BLaER1 (cell line): ENCODE data around the gene RGS9.

ENCODE experiments used
- H3K27ac ChIP-seq: shearing (Covaris generic); formaldehyde crosslinking; 2 replicates; pipeline ENCODE4 v1.8.1; 2022
- H3K27me3 ChIP-seq: shearing (Covaris generic); formaldehyde crosslinking; 2 replicates; pipeline ENCODE4 v1.8.1; 2022
- H3K36me3 ChIP-seq: shearing (Covaris generic); formaldehyde crosslinking; 2 replicates; pipeline ENCODE4 v1.8.1; 2022
- H3K4me1 ChIP-seq: shearing (Covaris generic); formaldehyde crosslinking; 2 replicates; pipeline ENCODE4 v1.8.1; 2022
- H3K4me2 ChIP-seq: shearing (Covaris generic); formaldehyde crosslinking; 2 replicates; pipeline ENCODE4 v1.8.1; 2022
- H3K4me3 ChIP-seq: shearing (Covaris generic); formaldehyde crosslinking; 2 replicates; pipeline ENCODE4 v1.8.1; 2022
- H3K9ac ChIP-seq: shearing (Covaris generic); formaldehyde crosslinking; 2 replicates; pipeline ENCODE4 v1.8.1; 2022
- H3K9me3 ChIP-seq: shearing (Covaris generic); formaldehyde crosslinking; 2 replicates; pipeline ENCODE4 v1.8.1; 2022
- H4K20me1 ChIP-seq: shearing (Covaris generic); formaldehyde crosslinking; 2 replicates; pipeline ENCODE4 v1.8.1; 2022
- Cebpa-rat ChIP-seq: shearing (Covaris generic); IDR thresholded peaks from 2 replicates; pipeline ENCODE4 v1.8.1; 2022

Gene RGS9

DNA sequence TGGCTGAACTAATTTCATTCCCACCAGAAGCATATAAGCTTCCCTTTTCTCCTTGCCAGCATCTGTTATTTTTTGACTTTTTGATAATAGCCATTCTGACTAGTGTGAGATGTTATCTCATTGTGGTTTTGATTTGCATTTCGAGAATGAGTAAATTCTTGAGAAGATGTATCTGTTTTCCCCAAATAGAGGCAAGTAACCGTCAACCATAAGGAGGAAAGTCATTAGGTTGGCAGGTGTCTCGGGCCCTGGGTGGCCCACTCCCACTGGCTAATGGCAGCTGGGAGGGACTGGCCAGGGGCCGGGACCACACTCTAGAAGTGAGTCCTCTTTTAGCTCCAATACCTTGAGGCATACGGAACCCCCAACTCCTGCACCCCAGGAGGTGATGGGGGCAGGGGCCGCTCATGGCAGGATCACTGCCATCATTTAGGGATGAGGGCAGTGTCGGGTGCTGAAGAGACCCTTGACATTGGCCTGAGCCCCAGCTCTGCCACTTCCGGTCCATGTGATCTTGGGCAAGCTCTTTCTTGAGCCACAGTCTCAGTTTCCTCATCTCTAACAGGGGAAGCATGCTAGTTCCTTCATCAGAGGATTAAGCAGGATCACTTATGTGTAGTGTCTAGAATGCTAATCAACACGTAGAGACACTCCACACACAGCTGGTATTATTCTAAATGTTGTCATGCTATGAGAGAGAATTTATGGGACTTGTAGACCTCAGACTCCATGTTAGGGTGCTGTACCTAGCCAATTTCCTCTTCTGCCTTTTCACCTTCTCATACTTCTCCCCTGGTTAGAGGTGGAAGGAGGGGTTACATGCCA lies 44.3 kb downstream of the RGS9 start:
- Histone ChIP-seq H3K4me2 (peak overlapping the region; percentile 73), H3K9me3 (no peaks in the 10 kb centered on the region), H3K4me3 (no peak overlapping the region), H3K36me3 (no peaks in the 10 kb centered on the region), H3K27ac (peak overlapping the region; percentile 81), H4K20me1 (no peaks in the 10 kb centered on the region), H3K27me3 (no peaks in the 10 kb centered on the region), H3K4me1 (peaks cover 84% of the 10 kb centered on the region), H3K9ac (no peak overlapping the region)
- no peak for TF ChIP-seq Cebpa-rat

DNA sequence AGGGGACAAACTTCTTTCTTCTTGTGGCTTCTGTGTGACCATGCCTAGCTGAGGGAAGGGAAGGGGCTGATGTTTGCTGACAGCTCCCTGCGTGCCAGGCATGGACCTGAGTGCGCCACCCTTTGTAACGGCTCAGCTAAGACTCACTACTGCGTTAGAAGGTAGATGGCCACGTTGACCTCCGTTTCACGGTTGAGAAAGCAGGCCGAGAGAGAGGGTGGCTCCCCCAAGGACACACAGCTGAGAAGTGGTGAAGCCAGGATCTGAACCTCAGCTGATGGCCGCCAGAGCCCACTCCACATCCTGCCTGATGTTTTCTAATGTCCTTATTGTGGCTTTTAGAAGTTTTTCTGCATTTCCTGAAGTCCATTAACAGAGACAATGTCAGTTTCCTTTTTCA lies 45.1 kb downstream of the RGS9 start:
- Histone ChIP-seq H3K9ac (peak overlapping the region; percentile 25), H4K20me1 (no peaks in the 10 kb centered on the region), H3K4me2 (peak overlapping the region; percentile 73), H3K27me3 (no peaks in the 10 kb centered on the region), H3K9me3 (no peaks in the 10 kb centered on the region), H3K27ac (peak overlapping the region; percentile 81), H3K36me3 (no peaks in the 10 kb centered on the region), H3K4me3 (0 out of 2 replicates have a peak overlapping the region, but pooled peaks have one; percentile 6), H3K4me1 (peaks cover 84% of the 10 kb centered on the region)
- TF ChIP-seq Cebpa-rat, result no peak

DNA sequence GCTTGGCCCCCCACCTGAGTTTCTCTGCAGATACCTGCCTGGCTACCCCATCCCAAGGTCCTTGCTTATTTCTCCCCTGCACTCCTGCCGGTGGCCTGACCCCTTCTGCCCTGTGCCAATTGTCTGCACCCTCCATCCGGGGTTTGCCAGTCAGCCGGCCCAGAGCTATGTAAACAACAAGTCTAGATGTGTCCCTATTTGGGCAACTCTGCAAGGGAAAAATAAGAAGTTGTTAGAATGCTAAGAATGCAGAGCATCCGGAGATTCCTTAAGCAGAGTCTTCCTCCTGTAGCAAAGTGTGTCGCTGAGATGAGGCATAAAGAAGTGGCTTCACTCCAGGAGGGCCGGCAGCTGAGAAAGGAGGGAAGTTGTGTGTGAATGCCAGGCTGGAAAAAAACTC lies 46.6 kb downstream of the RGS9 start:
- TF ChIP-seq Cebpa-rat, result no peak
- Histone ChIP-seq H3K4me1 (peaks cover 79% of the 10 kb centered on the region), H3K9me3 (no peaks in the 10 kb centered on the region), H3K4me3 (no peak overlapping the region), H3K4me2 (peak overlapping the region; percentile 73), H3K36me3 (no peaks in the 10 kb centered on the region), H3K27ac (peak overlapping the region; percentile 81), H3K9ac (no peak overlapping the region), H4K20me1 (no peaks in the 10 kb centered on the region), H3K27me3 (no peaks in the 10 kb centered on the region)

DNA sequence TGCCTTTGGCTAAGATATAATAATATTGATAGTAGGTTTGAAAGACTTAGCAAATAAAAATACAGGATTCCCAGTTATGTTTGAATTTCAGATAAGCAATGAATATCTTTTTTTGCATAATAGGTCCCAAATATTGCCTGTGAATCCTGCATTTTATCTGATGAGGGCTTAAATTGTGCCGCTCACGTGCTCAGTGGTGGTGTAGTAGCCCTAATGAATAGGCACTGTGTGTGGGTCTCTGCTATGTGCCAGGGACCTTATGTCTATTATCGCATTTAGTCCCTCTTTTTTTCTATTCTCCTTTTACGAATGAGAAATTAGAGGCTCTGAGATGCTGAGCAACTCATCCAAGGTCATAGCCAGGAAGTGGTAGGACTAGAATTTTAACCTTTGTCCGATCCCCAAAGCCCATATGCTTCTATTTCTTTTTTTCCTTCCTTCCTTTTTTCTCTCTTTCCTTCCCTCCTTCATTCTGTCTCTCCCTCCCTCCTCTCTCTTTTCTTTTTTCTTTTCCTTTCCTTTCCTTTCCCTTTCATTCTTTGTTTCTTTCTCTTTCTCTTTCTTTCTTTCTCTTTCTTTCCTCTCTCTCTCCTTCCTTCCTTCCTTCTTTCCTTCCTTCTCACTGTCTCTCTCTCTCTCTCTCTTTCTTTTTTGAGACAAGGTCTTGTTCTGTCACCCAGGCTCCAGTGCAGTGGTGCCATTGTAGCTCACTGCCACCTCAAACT lies 47.2 kb downstream of the RGS9 start:
- Histone ChIP-seq H3K9me3 (no peaks in the 10 kb centered on the region), H3K4me3 (no peak overlapping the region), H4K20me1 (no peaks in the 10 kb centered on the region), H3K36me3 (no peaks in the 10 kb centered on the region), H3K4me1 (peaks cover 72% of the 10 kb centered on the region), H3K4me2 (peak overlapping the region; percentile 43), H3K27ac (no peak overlapping the region), H3K9ac (no peak overlapping the region), H3K27me3 (no peaks in the 10 kb centered on the region)
- no peak for TF ChIP-seq Cebpa-rat

DNA sequence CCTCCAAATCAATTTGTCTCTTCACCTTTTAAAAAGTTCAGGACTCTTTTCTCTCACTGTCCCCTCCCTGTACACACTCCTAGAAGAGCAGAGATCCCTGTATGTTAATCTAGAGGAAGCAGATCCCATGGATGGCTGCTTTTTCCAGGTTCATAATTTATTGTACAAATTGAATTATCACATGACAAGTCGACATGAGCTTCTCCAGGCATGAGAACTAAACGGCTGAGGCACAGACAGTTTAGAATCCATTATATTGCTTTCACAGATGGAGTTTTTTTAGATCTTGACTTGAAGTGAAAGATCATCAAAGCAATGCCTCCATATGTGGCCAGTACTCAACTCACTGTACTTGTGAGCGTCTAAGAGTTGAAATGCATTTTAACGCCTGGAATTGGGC lies 47.9 kb downstream of the RGS9 start:
- Histone ChIP-seq H3K27ac (no peak overlapping the region), H3K4me2 (peak overlapping the region; percentile 43), H3K9me3 (no peaks in the 10 kb centered on the region), H3K9ac (no peak overlapping the region), H4K20me1 (no peaks in the 10 kb centered on the region), H3K4me3 (no peak overlapping the region), H3K4me1 (peaks cover 66% of the 10 kb centered on the region), H3K36me3 (no peaks in the 10 kb centered on the region), H3K27me3 (no peaks in the 10 kb centered on the region)
- no peak for TF ChIP-seq Cebpa-rat

DNA sequence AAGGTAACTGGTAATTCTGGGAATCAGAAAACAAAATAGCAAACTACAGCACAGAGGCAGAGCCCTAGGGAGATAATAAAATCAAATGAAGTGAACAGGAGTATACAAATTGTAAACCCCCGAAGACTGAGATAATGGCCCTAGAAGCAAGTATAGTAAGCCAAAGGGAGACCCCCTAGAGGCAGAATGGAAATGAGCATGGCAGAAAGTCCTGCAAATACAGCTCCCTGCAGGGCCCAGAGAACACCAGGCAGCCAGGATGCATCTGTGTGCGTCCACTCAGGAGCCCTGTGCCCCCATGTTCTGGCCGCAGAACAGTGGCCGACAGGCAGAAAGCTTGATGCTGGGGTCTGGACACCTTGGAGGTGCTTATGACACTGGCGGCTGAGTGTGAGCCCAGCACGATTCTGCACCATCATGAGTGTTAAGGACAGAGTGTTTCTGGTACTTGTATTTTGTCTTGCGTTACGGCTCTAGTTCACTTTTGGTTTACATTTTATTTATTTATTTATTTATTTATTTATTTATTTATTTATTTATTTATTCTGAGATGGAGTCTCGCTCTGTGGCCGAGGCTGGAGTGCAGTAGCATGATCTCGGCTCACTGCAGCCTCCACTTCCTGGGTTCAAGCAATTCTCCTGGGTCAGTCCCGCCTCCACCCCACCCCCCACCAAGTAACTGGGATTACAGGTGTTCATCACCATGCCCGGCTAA lies 48.7 kb downstream of the RGS9 start:
- peaks cover 58% of the 10 kb centered on the region for H3K4me1 ChIP-seq
- TF ChIP-seq Cebpa-rat, result no peak
- no peaks in the 10 kb centered on the region for H3K36me3 ChIP-seq
- no peak overlapping the region for H3K27ac ChIP-seq
- no peaks in the 10 kb centered on the region for H4K20me1 ChIP-seq
- H3K27me3 ChIP-seq, result no peaks in the 10 kb centered on the region
- H3K9ac ChIP-seq, result no peak overlapping the region
- no peak overlapping the region; the same call in 1 of the 2 replicates for H3K4me2 ChIP-seq
- H3K4me3 ChIP-seq, result no peak overlapping the region
- no peaks in the 10 kb centered on the region for H3K9me3 ChIP-seq

DNA sequence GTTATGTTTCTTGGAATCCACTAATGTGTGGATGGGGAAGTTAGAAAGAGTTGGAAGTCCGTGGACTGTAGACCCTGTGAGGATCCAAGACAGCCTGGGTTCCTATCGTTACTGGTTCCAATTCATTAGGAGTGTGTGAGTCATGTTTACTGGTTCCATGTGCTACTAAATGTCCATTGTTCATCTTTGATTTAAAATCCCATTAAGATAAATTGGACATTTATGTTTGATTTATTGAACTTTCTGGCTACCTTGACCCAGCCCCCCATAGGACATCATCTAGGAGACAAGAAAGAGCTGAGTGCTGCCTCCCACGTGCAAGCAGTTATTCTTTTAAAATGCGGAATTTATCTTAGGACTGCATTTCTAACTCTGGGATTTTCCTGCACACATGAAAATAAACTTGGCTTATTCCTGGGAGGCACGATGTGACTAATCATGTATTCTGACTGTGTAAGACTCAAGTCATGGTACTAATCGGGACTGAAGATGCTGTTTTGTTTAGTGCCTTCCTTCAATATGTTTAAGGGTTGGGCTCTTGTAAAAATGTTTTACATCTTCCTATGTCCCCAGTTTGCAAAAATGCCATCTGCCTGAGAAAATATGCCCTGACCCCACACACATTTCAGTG lies 53.4 kb downstream of the RGS9 start:
- H3K4me2 ChIP-seq, result no peak overlapping the region
- no peak overlapping the region for H3K27ac ChIP-seq
- H3K36me3 ChIP-seq, result no peaks in the 10 kb centered on the region
- H3K27me3 ChIP-seq, result no peaks in the 10 kb centered on the region
- no peaks in the 10 kb centered on the region for H4K20me1 ChIP-seq
- H3K9me3 ChIP-seq, result no peaks in the 10 kb centered on the region
- peaks cover 21% of the 10 kb centered on the region; the same call in 1 of the 2 replicates for H3K4me1 ChIP-seq
- H3K9ac ChIP-seq, result no peak overlapping the region
- TF ChIP-seq Cebpa-rat, result no peak
- H3K4me3 ChIP-seq, result no peak overlapping the region

DNA sequence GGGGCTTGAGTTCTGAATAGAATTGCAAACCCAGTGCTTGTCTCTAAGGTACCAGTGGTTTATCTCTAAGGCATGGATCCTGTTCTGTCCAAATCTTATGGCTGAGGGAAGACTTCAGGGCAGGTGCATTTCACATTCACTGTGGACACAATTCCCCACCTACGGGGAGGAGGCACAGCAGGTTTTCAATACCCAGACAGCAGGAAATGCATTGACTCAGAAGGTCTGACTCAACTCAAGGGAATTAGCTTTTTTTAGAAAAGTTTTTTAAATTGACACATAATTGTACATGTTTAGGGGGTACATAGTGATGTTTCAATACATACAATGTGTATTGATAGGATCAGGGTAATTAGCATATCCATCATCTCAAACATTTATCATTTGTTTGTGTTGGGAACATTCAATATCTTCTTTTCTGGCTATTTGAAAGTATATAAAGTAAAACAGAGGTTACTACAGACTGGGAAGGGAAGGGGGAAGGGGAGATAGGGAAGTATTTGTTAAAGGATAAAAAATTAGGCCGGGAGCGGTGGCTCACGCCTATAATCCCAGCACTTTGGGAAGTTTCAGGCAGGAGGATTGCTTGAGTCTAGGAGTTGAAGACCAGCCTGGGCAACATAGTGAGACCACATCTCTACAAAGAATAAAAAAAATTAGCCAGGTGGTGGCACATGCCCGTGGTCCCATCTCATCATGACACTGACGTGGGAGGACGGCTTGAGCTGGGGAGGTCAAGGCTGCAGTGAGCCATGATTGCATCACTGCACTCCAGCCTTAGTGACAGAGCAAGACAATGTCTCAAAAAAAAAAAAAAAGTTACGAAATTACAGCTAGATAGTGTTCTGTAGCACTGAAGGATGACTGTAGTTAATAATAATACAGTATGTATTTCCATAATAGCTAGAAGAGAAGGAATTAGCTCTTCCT lies 54.9 kb downstream of the RGS9 start:
- no peak for TF ChIP-seq Cebpa-rat
- H3K4me1 ChIP-seq, result peaks cover 27% of the 10 kb centered on the region
- no peaks in the 10 kb centered on the region for H4K20me1 ChIP-seq
- H3K27me3 ChIP-seq, result no peaks in the 10 kb centered on the region
- H3K36me3 ChIP-seq, result no peaks in the 10 kb centered on the region
- no peak overlapping the region for H3K27ac ChIP-seq
- no peak overlapping the region for H3K4me3 ChIP-seq
- no peaks in the 10 kb centered on the region for H3K9me3 ChIP-seq
- H3K4me2 ChIP-seq, result peak overlapping the region; percentile 30
- H3K9ac ChIP-seq, result no peak overlapping the region

DNA sequence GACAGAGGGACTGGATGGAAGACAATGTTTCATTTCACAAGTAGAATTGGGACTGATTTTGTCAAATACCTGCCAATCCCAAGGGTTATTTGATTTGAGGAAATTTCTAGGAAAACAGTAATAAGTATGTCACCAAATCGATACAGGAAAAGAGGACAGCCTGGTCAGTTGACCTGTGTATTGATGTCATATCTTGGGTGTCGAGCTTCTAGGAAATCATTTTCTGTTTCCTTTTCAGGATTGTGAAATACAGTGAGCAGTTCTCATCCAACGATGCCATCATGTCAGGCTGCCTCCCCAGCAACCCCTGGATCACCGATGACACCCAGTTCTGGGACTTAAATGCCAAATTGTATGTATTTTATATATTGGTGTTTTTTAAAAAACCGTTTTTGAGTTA lies 56.1 kb downstream of the RGS9 start:
- no peak overlapping the region for H3K9ac ChIP-seq
- no peak overlapping the region for H3K4me2 ChIP-seq
- no peak overlapping the region for H3K27ac ChIP-seq
- H3K4me3 ChIP-seq, result no peak overlapping the region
- H3K9me3 ChIP-seq, result no peaks in the 10 kb centered on the region
- H3K27me3 ChIP-seq, result no peaks in the 10 kb centered on the region
- H3K4me1 ChIP-seq, result peaks cover 34% of the 10 kb centered on the region
- no peaks in the 10 kb centered on the region for H4K20me1 ChIP-seq
- no peak for TF ChIP-seq Cebpa-rat
- no peaks in the 10 kb centered on the region for H3K36me3 ChIP-seq
